ENCODE measurements around the gene MEGF11.
"Not testable (repeated sequence)": the region's sequence is repeated elsewhere in the genome, so short reads cannot be mapped to it uniquely, and the experiment has no call there.

MEGF11 gene

DNA sequence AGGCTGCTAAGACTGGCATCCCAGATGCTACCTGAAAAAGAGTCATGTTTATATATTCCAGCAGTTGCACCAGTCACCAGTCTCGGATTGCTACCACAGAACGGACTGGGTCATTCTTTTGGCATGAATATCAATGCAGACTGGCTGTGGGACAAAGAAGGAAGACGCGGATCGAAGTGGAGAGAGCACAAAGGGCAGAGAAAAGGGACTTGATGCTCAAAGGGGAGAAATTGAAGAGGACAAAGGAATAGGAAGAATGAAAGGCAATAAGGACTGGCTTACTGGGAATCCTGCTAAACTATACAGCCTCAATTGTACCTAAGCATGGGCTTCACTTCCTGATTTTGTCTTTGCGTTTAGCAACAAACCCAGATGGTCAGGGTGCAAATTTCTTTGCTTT is 24.5 kb upstream of the MEGF11 start:
- no peak overlapping the region for H3K27ac ChIP-seq (ENCODE audit: low read depth, low read length)
- peaks cover 0 to 4% (median 0%) of the 10 kb centered on the region in 5 donors for H3K27me3 ChIP-seq (ENCODE audit: control insufficient read depth in 5 of 5, insufficient read depth in 4 of 5, low read length in 5 of 5)
- no peak overlapping the region for H3K4me3 ChIP-seq (ENCODE audit: low read depth in 1 of 5, low read length in 5 of 5)
- H3K9me3 ChIP-seq (ENCODE audit: control insufficient read depth in 5 of 5, low read length in 5 of 5): peaks cover 0 to 4% (median 0%) of the 10 kb centered on the region in 5 donors
- H3K4me1 ChIP-seq (ENCODE audit: control insufficient read depth in 5 of 5, insufficient read depth in 5 of 5, low read length in 5 of 5): no peaks in the 10 kb centered on the region
- no peaks in the 10 kb centered on the region for H3K36me3 ChIP-seq (ENCODE audit: control insufficient read depth in 5 of 5, insufficient read depth in 5 of 5, low read length in 5 of 5)
- H3K9ac ChIP-seq (ENCODE audit: low read length in 5 of 5): no peak overlapping the region

DNA sequence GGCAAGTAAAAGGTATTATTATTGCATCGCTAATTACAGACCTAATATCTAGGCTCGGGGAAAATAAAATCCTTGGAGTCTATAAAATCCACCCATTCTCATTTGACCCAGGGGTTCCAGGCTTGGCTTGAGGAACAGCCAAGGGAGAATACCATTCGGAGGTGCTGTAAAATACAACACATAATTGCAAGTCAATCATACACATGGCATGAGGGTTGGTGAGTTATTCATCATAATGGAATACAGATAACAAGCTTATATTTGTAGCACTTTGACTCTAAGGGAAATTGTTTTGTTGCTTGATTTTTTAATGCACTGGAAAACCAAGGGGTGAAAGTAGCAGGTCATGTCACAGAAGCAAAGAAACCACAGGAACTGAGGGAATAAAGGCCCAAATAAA is 23.0 kb upstream of the MEGF11 start:
- Histone ChIP-seq H3K4me3 (ENCODE audit: low read depth in 1 of 5, low read length in 5 of 5) (no peak overlapping the region), H3K36me3 (ENCODE audit: control insufficient read depth in 5 of 5, insufficient read depth in 5 of 5, low read length in 5 of 5) (no peaks in the 10 kb centered on the region), H3K27me3 (ENCODE audit: control insufficient read depth in 5 of 5, insufficient read depth in 4 of 5, low read length in 5 of 5) (peaks cover 0 to 4% (median 0%) of the 10 kb centered on the region in 5 donors), H3K9ac (ENCODE audit: low read length in 5 of 5) (no peak overlapping the region), H3K4me1 (ENCODE audit: control insufficient read depth in 5 of 5, insufficient read depth in 5 of 5, low read length in 5 of 5) (no peaks in the 10 kb centered on the region), H3K9me3 (ENCODE audit: control insufficient read depth in 5 of 5, low read length in 5 of 5) (peaks cover 0 to 4% (median 0%) of the 10 kb centered on the region in 5 donors), H3K27ac (ENCODE audit: low read depth, low read length) (no peak overlapping the region)

DNA sequence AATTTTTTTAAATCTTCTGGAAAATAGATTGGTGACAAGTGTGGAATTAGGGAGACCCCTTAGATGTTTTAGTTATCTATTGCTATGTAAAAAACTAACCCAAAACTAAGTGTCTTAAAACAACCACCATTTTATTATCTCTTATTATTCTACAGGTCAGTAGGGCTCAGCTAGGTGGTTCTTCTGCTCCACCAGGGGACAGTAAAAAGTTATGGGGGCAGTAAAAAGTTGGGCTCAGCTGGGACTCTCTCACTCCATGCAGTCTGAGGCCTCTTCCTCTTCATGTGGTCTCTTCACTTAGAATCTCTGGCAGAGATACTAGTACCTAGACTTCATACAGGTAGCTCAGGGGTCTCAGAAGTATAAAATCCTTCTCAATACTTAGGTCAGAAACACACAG is 21.8 kb upstream of the MEGF11 start:
- Histone ChIP-seq H3K36me3 (ENCODE audit: control insufficient read depth in 5 of 5, insufficient read depth in 5 of 5, low read length in 5 of 5) (no peaks in the 10 kb centered on the region), H3K27ac (ENCODE audit: low read depth, low read length) (no peak overlapping the region), H3K9me3 (ENCODE audit: control insufficient read depth in 5 of 5, low read length in 5 of 5) (peaks cover 0 to 4% (median 0%) of the 10 kb centered on the region in 5 donors), H3K4me3 (ENCODE audit: low read depth in 1 of 5, low read length in 5 of 5) (no peak overlapping the region), H3K4me1 (ENCODE audit: control insufficient read depth in 5 of 5, insufficient read depth in 5 of 5, low read length in 5 of 5) (no peaks in the 10 kb centered on the region), H3K9ac (ENCODE audit: low read length in 5 of 5) (no peak overlapping the region), H3K27me3 (ENCODE audit: control insufficient read depth in 5 of 5, insufficient read depth in 4 of 5, low read length in 5 of 5) (peaks cover 0 to 4% (median 0%) of the 10 kb centered on the region in 5 donors)

DNA sequence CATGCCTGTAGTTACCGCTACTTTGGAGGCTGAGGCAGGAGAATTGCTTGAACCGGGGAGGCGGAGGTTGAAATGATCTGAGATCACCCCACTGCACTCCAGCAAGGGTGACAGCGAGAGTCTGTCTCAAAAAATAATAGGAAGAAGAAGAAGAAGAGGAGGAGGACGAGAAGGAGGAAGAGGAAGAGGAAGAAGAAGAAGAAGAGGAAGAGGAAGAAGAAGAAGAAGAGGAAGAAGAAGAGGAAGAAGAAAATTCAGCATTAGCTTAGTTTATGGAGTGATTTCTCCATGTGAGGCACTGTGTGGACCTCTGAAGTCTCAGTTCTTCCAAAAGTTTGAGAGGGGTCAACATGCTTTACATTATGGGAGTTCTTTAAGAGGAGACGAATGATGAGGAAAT is 17.4 kb upstream of the MEGF11 start:
- H3K9ac ChIP-seq (ENCODE audit: low read length in 5 of 5): no peak overlapping the region
- peaks cover 0 to 4% (median 0%) of the 10 kb centered on the region in 5 donors for H3K9me3 ChIP-seq (ENCODE audit: control insufficient read depth in 5 of 5, low read length in 5 of 5)
- H3K4me3 ChIP-seq (ENCODE audit: low read depth in 1 of 5, low read length in 5 of 5): no peak overlapping the region
- peaks cover 0 to 6% (median 0%) of the 10 kb centered on the region in 5 donors for H3K27me3 ChIP-seq (ENCODE audit: control insufficient read depth in 5 of 5, insufficient read depth in 4 of 5, low read length in 5 of 5)
- H3K4me1 ChIP-seq (ENCODE audit: control insufficient read depth in 5 of 5, insufficient read depth in 5 of 5, low read length in 5 of 5): no peaks in the 10 kb centered on the region
- no peaks in the 10 kb centered on the region for H3K36me3 ChIP-seq (ENCODE audit: control insufficient read depth in 5 of 5, insufficient read depth in 5 of 5, low read length in 5 of 5)
- H3K27ac ChIP-seq (ENCODE audit: low read depth, low read length): no peak overlapping the region

DNA sequence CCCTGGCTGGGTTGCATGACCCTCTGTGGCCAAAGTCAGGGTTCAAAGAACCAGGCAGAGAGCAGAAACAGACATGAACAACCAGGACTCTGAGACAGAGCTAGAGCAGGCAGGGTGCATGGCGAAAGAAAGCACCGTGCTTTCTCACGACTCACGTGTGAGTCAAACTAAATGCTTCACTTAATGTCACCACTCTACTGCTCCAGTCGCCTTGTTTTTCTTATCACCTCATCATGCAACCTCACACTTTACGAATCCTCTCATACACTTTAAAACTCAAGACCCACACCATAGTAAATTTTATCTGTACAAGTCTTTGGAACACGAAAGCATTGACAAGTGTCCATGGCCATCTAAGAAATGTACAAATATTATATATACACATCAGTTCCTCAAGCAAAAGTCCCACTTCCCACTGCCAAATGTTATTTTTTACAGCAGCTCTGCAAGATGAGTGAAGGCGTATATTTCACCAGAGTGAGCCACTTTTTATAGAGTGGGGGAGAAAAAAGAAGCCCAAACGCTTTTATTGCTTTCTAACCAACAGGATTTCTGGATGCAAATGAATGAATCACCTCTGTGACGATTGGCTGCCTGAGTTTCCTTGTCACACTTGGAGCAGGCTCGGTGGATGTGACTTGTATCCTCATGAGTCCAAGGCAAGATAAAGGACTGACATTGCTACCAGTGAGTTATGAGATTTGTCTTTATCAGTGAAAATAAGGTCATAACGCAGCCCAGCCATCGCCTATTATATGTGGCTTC is 16.0 kb upstream of the MEGF11 start:
- no peaks in the 10 kb centered on the region for H3K9me3 ChIP-seq (ENCODE audit: control insufficient read depth in 5 of 5, low read length in 5 of 5)

DNA sequence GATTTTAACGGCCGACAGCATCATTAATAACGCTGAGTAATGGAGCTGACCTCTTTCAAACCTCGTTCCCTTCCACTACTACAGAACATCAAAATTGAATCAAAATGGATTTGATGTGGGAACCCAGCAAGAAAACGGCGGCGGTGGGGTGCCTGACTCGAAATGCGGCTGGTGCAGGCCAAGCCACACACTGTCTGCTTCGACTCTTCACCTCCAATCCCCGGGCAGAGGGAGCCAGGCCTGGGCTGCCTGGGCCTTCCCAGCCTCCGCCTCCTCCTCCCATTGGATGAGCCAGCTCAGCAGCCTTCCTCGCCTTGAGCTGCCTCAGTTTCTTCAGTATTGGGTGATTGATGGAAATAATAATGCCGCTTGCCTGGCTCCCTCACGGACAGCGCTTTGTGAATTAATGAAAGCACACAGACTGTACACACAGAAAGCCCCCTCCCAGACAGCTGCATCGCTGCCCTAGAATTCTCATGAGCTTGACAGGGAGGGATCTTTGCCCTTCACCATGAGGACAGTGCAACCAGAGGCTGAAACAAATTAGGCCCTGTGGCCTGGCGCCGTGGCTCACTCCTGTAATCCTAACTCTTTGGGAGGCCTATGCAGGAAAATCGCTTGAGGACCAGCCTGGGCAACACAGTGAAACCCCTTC is 11.4 kb upstream of the MEGF11 start:
- Histone ChIP-seq H3K9ac (ENCODE audit: low read length in 5 of 5) (no peak overlapping the region), H3K36me3 (ENCODE audit: control insufficient read depth in 5 of 5, insufficient read depth in 5 of 5, low read length in 5 of 5) (no peaks in the 10 kb centered on the region), H3K27ac (ENCODE audit: low read depth, low read length) (no peak overlapping the region), H3K4me1 (ENCODE audit: control insufficient read depth in 5 of 5, insufficient read depth in 5 of 5, low read length in 5 of 5) (no peaks in the 10 kb centered on the region), H3K4me3 (ENCODE audit: low read depth in 1 of 5, low read length in 5 of 5) (no peak overlapping the region), H3K9me3 (ENCODE audit: control insufficient read depth in 5 of 5, low read length in 5 of 5) (no peaks in the 10 kb centered on the region), H3K27me3 (ENCODE audit: control insufficient read depth in 5 of 5, insufficient read depth in 4 of 5, low read length in 5 of 5) (peaks cover 0 to 10% (median 4%) of the 10 kb centered on the region in 5 donors)

More for the DNA sequence above, 16.0 kb upstream of the MEGF11 start:
- peaks cover 0 to 6% (median 0%) of the 10 kb centered on the region in 5 donors for H3K27me3 ChIP-seq (ENCODE audit: control insufficient read depth in 5 of 5, insufficient read depth in 4 of 5, low read length in 5 of 5)
- H3K4me1 ChIP-seq (ENCODE audit: control insufficient read depth in 5 of 5, insufficient read depth in 5 of 5, low read length in 5 of 5): no peaks in the 10 kb centered on the region
- H3K9ac ChIP-seq (ENCODE audit: low read length in 5 of 5): no peak overlapping the region
- no peak overlapping the region for H3K27ac ChIP-seq (ENCODE audit: low read depth, low read length)
- H3K36me3 ChIP-seq (ENCODE audit: control insufficient read depth in 5 of 5, insufficient read depth in 5 of 5, low read length in 5 of 5): no peaks in the 10 kb centered on the region
- no peak overlapping the region for H3K4me3 ChIP-seq (ENCODE audit: low read depth in 1 of 5, low read length in 5 of 5)

DNA sequence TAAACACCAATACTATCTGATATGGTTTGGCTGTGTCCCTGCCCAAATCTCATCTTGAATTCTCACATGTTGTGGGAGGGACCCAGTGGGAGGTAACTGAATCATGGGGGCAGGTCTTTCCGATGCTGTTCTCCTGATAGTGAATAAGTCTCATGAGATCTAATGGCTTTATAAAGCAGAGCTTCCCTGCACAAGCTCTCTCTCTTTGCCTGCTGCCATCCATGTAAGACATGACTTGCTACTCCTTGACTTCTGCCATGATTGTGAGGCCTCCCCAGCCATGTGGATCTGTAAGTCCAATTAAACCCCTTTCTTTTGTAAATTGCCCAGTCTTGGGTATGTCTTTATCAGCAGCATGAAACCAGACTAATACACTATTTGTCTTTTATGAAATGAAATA is 9.3 kb upstream of the MEGF11 start:
- not testable (repeated sequence) for H3K4me1 ChIP-seq (ENCODE audit: control insufficient read depth in 5 of 5, insufficient read depth in 5 of 5, low read length in 5 of 5); H3K36me3 ChIP-seq (ENCODE audit: control insufficient read depth in 5 of 5, insufficient read depth in 5 of 5, low read length in 5 of 5); H3K27ac ChIP-seq (ENCODE audit: low read depth, low read length); H3K27me3 ChIP-seq (ENCODE audit: control insufficient read depth in 5 of 5, insufficient read depth in 4 of 5, low read length in 5 of 5); H3K4me3 ChIP-seq (ENCODE audit: low read depth in 1 of 5, low read length in 5 of 5); H3K9me3 ChIP-seq (ENCODE audit: control insufficient read depth in 5 of 5, low read length in 5 of 5); H3K9ac ChIP-seq (ENCODE audit: low read length in 5 of 5)

DNA sequence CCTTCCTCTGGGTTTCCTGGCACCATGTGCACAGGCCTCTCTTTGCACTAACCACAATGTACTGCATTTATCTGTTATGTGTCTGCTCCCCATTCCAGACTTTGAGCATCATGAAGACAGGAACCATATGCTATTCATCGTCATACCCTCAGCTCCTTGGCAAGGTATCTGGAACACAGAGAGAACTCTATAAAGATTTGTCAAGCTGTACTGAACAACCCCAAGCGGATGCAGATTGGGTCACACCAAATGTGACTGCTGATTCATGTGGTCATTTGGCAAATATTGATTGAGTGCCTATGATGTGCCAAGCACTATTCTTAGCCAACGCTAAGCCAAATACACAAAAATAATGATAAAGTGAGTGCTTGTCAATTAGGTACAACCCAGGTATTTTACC is 7.5 kb upstream of the MEGF11 start:
- H3K9me3 ChIP-seq (ENCODE audit: control insufficient read depth in 5 of 5, low read length in 5 of 5): no peaks in the 10 kb centered on the region
- H3K27ac ChIP-seq (ENCODE audit: low read depth, low read length): no peak overlapping the region
- peaks cover 7 to 15% (median 13%) of the 10 kb centered on the region in 5 donors for H3K27me3 ChIP-seq (ENCODE audit: control insufficient read depth in 5 of 5, insufficient read depth in 4 of 5, low read length in 5 of 5)
- no peaks in the 10 kb centered on the region for H3K4me1 ChIP-seq (ENCODE audit: control insufficient read depth in 5 of 5, insufficient read depth in 5 of 5, low read length in 5 of 5)
- H3K4me3 ChIP-seq (ENCODE audit: low read depth in 1 of 5, low read length in 5 of 5): no peak overlapping the region
- no peaks in the 10 kb centered on the region for H3K36me3 ChIP-seq (ENCODE audit: control insufficient read depth in 5 of 5, insufficient read depth in 5 of 5, low read length in 5 of 5)
- no peak overlapping the region for H3K9ac ChIP-seq (ENCODE audit: low read length in 5 of 5)

DNA sequence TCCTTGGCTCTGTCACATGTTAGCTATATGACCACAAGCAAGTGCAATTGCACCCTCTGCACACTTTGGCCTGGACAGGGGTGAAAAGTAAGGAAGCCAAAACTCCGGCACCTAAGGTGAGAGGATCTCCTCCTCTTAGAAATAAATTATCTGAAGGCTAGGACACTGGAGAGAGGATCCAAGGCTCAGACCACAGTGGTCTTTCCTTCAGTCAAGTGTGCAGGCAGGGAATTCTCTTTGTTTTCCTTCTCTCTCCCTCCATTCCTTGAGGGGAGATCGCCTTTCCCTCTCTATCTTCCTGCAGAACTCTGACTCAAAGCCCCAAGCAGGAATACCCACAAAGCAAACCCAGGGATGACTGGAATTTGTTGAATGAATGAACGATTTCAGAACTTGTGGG is 3.1 kb upstream of the MEGF11 start:
- peaks cover 26 to 49% (median 43%) of the 10 kb centered on the region in 5 donors for H3K27me3 ChIP-seq (ENCODE audit: control insufficient read depth in 5 of 5, insufficient read depth in 4 of 5, low read length in 5 of 5)

DNA sequence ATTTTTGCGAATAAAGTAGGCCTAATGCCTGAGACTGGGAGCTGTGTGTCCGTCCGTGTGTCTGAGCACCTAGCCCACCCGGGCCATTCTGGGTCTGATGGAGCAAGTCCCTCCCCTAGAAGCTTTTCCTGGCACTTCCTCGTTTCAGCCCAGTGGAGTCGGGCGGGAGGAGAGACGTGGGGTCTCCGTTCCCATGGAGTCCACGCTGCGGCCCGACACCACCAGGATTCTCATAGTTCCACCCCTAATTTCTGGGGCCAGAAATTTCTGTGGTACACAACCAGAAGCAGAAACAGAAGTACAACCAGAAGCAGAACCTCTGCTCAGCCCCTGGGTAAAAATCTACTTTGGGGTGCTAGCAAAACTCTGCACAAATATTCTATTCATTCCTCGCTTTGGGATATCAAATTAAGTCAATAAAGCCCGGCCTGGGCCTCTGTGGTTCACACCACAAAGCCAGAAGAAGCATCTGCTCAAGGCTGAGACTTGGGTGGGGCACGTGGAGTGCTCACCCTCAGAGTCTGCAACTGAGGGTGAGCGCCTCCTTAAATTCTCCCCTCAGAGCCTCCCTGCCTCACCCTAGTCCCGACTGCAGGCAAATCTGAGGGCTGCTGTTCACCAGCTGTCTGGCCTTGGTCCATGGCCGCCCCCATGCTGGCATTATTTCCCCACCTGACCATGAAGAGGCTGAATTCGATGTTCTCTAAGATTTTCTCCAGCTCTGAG is 1.6 kb upstream of the MEGF11 start:
- H3K27ac ChIP-seq (ENCODE audit: low read depth, low read length): no peak overlapping the region
- no peaks in the 10 kb centered on the region for H3K9me3 ChIP-seq (ENCODE audit: control insufficient read depth in 5 of 5, low read length in 5 of 5)
- no peak overlapping the region for H3K4me3 ChIP-seq (ENCODE audit: low read depth in 1 of 5, low read length in 5 of 5)
- peaks cover 2 to 31% (median 26%) of the 10 kb centered on the region in 5 donors for H3K4me1 ChIP-seq (ENCODE audit: control insufficient read depth in 5 of 5, insufficient read depth in 5 of 5, low read length in 5 of 5)
- H3K9ac ChIP-seq (ENCODE audit: low read length in 5 of 5): no peak overlapping the region
- peaks cover 29 to 60% (median 48%) of the 10 kb centered on the region in 5 donors for H3K27me3 ChIP-seq (ENCODE audit: control insufficient read depth in 5 of 5, insufficient read depth in 4 of 5, low read length in 5 of 5)
- no peaks in the 10 kb centered on the region for H3K36me3 ChIP-seq (ENCODE audit: control insufficient read depth in 5 of 5, insufficient read depth in 5 of 5, low read length in 5 of 5)

More for the DNA sequence above, 3.1 kb upstream of the MEGF11 start:
- Histone ChIP-seq H3K4me3 (ENCODE audit: low read depth in 1 of 5, low read length in 5 of 5) (no peak overlapping the region), H3K36me3 (ENCODE audit: control insufficient read depth in 5 of 5, insufficient read depth in 5 of 5, low read length in 5 of 5) (no peaks in the 10 kb centered on the region), H3K27ac (ENCODE audit: low read depth, low read length) (no peak overlapping the region), H3K4me1 (ENCODE audit: control insufficient read depth in 5 of 5, insufficient read depth in 5 of 5, low read length in 5 of 5) (peaks cover 2 to 28% (median 24%) of the 10 kb centered on the region in 5 donors), H3K9ac (ENCODE audit: low read length in 5 of 5) (no peak overlapping the region), H3K9me3 (ENCODE audit: control insufficient read depth in 5 of 5, low read length in 5 of 5) (no peaks in the 10 kb centered on the region)

All from subcutaneous abdominal adipose tissue (tissue), 5 donors.